ENCODE measurements around the gene TSPAN12.

The TSPAN12 gene

DNA sequence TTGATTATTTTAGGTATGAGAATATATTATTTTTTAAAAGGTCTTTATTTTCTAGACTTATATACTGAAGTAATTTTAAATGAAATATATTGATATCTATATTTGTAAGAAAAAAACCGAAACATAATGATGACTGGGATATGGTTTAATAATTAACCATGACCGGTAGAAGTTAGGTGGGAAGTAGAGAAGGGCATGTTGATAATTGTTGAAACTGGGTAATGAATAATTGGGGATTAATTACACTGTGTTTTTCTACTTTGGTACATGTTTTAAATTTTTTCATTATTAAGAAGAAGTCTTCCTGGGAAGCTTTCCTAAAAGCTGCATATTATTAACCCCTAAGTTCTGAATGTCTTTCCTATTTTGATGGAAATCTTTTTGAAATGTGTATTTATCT, 16.3 kb downstream of the TSPAN12 start:
- DNase-seq: no peak

DNA sequence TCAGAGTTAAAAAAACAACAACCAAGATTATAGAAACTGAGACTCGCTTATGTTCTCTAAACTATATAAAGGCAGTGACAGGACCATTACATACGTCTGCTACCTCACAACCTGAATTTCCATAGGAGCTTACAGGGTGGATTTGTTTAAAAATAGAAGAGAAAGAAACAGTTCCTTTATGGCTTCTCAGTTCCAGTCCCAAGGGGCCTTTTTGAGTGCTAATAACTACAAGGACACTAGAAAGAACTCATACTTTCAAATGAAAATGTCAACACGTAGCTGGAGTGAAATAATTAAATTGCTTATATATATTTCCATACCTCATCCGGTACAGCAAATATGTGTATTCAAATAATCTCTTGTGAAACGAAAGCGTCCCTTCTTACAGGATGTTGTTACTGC, 19.7 kb downstream of the TSPAN12 start:
- DNase-seq: no peak

GRCh38 chr7:120837599-120837998, 20.3 kb downstream of the TSPAN12 start:
- no peak for DNase-seq

DNA sequence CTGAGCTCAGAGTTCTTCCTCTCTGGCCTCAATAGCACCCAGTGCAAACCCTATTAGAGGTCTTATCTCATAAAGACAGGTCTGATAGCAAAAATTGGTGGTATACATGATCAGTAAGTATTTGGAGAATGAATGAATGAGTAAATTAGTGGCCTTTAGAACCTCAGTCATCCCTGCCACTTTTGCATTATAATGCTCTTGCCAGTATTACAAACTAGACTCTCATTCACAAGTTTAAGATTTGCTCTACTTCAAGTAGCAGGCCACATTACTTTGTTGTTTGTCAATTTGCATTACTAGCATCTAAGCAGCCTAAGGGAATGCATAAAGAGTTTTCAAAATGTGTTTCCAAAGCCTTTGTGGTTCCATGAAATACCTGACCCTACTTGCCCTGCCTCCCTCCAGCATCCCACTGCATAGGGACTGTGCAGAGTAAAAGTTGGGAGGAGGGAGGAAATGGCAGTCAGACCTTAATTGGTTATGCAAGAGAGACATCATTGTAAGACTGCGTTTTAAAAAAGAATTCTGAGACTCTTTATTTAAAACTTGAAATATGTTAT, 21.3 kb downstream of the TSPAN12 start:
- DNase-seq: no peak

GRCh38 chr7:120834726-120835125, 23.2 kb downstream of the TSPAN12 start:
- DNase-seq: no peak

DNA sequence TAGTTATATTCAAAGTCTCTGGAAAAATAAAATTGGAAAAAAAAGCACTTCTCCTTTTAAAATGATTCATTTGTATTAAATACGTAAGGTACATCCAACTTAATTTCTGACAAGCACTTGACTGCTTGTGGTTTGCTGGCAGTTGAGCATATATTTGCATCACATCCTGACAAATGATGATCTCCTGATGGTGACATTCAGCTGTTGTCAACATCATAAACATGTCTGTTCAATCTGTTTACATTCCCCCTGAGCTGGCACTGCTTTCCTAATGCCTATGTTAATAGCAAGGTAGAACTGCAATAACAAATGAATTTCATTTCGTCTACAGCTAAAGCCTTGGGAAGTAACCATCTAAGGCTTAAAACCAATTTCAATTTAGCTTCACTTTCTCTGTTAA, 24.4 kb downstream of the TSPAN12 start:
- no peak for DNase-seq

DNA sequence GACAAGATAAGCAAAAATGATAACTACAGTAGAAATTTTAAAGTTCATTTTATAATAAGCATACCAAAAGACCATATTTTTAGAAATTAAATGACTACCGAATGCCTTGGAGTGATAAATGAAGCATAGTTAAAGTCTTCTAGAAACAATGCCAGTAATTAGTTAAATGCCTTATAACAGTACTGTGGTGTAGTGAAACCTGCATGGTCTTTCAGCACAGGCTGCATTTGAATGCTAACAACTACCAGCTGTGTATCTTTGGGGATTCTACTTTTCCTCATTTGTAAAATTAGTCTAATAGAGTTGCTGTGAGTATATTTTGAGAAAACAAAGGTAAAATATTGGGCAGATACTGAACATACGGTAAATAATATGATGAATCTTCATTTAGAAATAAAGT, 25.1 kb downstream of the TSPAN12 start:
- DNase-seq: no peak

GRCh38 chr7:120831260-120831659, 26.7 kb downstream of the TSPAN12 start:
- DNase-seq: no peak

DNA sequence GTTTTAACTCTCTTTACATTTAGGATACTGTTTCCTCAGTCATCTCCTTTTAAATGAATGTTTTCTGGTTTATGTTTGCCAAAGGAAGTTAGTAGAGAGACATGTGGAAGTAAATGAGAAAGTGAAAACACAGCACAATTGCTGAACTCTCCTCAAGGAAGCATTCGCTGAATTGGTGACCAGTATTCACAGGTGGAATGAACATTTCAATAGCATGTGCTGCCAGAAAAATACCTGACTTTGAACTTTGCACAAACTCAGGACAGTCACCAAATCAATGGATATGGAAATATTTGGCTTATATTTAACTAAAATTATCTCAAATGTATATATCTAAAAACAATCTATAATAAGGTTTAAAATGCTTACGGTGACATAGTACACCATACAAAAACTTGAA, 28.5 kb downstream of the TSPAN12 start:
- no peak for DNase-seq

- DNase-seq: no peak
Observed at GRCh38 chr7:120828528-120828927, 29.4 kb downstream of the TSPAN12 start.

GRCh38 chr7:120827371-120828118, 30.4 kb downstream of the TSPAN12 start:
- no peak for DNase-seq

DNA sequence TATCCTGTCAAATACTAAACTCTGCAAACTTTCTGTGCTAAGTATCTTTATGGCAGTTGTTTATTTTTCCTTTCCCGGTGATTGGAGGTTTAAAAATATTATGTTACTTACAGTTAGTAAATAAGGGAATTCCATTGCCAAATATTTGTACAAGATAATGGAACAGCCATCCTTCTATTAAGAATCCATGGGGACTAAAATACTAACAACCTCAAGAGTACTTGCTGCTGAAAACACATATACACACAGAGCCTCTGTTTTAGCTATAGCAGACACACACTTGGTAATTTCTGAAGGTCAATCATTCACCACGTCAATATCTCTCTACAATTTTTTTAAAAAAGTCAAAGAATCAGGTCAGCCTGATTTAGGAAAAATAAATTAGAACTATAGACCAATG, 32.4 kb downstream of the TSPAN12 start:
- no peak for DNase-seq

DNA sequence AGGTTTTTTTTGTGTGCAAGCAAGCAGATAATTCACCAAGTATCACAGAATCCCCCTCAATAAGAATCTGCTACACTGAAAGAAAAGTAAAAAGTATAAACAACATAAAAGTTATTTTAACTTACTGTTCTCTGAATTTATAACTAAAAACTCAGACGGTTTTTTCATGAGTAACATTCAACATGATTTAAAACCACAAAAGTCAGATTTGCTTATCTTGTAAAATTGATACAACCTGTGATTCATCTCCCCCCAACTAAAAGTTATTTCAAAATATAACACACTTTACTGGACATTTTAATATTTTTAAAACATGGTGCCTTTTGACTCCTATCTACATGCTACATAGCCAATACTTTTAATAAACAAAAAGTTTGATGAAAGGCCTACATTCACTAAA, 32.8 kb downstream of the TSPAN12 start:
- DNase-seq: no peak

- no peak for DNase-seq
Observed at GRCh38 chr7:120819861-120820260, 38.1 kb downstream of the TSPAN12 start.

- no peak for DNase-seq
Observed at GRCh38 chr7:120817851-120818250, 40.1 kb downstream of the TSPAN12 start.

GRCh38 chr7:120814253-120814939, 43.5 kb downstream of the TSPAN12 start:
- DNase-seq: no peak

GRCh38 chr7:120813546-120814252, 44.2 kb downstream of the TSPAN12 start:
- DNase-seq: no peak

GRCh38 chr7:120813089-120813488, 44.9 kb downstream of the TSPAN12 start:
- no peak for DNase-seq

DNA sequence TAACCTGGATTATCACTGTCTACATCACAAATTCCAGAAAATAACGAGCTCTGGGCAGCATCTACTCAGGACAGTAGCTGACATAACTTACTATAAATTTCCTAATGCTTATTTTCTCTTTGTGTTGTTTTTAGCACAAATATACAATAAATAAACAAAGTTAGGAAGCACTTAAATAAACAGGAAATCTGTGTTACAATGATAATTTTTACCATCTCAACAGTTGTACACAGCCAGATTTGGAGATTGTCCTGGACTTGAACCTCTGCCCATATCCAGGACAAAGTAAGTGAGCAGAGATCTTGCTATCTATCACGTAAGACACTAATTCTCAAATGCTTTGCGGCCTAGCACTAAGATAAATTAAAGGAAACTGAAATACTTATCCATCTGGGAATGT, 48.7 kb downstream of the TSPAN12 start:
- no peak for DNase-seq

- DNase-seq: no peak
Observed at GRCh38 chr7:120807390-120807789, 50.6 kb downstream of the TSPAN12 start.

DNA sequence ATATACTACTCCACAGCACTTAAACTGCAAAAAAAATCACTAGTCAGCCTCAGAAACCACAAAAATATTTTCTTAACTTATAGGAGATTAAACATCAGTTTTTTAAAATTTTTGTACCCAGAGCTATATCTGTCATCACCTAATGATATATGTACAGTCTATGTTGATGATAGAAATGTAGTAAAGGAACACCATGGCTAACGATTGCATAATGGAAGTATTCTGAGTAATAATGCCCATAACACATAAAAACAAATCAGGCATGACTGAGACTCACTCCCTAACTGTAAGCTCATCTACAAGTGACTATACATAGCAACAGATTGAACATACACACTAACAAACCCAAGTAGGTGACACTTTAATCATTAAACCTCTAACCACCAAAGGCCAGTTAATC, 51.3 kb downstream of the TSPAN12 start:
- DNase-seq: no peak

- DNase-seq: peak; percentile 64
Observed at GRCh38 chr7:120805636-120806388, 52.1 kb downstream of the TSPAN12 start.

GRCh38 chr7:120802751-120803150, 55.2 kb downstream of the TSPAN12 start:
- DNase-seq: no peak

Measured in activated CD8-positive, alpha-beta memory T cell treated with anti-CD3 and anti-CD28 coated beads, Interleukin-2, amount 50 U/mL, for 48 hours (primary cell).